Hepatocyte (in vitro differentiated cells): ENCODE data around the gene APC2.
"Not testable (repeated sequence)": the region's sequence is repeated elsewhere in the genome, so short reads cannot be mapped to it uniquely, and the experiment has no call there.

Experiments
- EZH2 ChIP-seq: fragments of 200-600 bp; sonication (generic); IDR thresholded peaks from 2 replicates; pipeline ENCODE4 v1.6.1; 2016; ENCODE audit warnings: antibody characterized with exemption, mild to moderate bottlenecking, borderline replicate concordance
- EZH2phosphoT487 ChIP-seq: fragments of 200-600 bp; sonication (generic); IDR thresholded peaks from one replicate; pipeline ENCODE4 v1.6.1; 2018; ENCODE audit warnings: antibody characterized with exemption, mild to moderate bottlenecking, low read depth, moderate library complexity; ENCODE audit not compliant: unreplicated experiment, severe bottlenecking
- TF ChIP-seq, protein P1 (sequence below): fragments of 200-600 bp; sonication (generic); IDR thresholded peaks from 2 replicates; pipeline ENCODE4 v1.5.1; 2016; ENCODE audit warnings: antibody characterized with exemption, mild to moderate bottlenecking; ENCODE audit not compliant: poor library complexity

DNA sequence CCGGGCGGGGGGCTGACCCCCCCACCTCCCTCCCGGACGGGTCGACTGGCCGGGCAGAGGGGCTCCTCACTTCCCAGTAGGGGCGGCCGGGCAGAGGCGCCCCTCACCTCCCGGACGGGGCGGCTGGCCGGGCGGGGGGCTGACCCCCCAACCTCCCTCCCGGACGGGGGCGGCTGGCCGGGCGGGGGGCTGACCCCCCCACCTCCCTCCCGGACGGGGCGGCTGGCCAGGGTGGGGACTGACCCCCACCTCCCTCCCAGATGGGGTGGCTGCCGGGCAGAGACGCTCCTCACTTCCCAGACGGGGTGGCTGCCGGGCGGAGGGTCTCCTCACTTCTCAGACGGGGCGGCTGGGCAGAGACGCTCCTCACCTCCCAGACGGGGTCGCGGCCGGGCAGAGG is 49.3 kb downstream of the APC2 start:
- TF ChIP-seq, protein P1, sequence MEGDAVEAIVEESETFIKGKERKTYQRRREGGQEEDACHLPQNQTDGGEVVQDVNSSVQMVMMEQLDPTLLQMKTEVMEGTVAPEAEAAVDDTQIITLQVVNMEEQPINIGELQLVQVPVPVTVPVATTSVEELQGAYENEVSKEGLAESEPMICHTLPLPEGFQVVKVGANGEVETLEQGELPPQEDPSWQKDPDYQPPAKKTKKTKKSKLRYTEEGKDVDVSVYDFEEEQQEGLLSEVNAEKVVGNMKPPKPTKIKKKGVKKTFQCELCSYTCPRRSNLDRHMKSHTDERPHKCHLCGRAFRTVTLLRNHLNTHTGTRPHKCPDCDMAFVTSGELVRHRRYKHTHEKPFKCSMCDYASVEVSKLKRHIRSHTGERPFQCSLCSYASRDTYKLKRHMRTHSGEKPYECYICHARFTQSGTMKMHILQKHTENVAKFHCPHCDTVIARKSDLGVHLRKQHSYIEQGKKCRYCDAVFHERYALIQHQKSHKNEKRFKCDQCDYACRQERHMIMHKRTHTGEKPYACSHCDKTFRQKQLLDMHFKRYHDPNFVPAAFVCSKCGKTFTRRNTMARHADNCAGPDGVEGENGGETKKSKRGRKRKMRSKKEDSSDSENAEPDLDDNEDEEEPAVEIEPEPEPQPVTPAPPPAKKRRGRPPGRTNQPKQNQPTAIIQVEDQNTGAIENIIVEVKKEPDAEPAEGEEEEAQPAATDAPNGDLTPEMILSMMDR = not testable (repeated sequence)
- TF ChIP-seq EZH2, EZH2phosphoT487: not testable (repeated sequence)
